OCI-LY3 (cell line): ENCODE data around the gene SORL1.

Experiments
- H2AFZ ChIP-seq: fragments of 200-600, 300-600 bp; shearing (Covaris generic); 2 replicates; pipeline ENCODE4 v1.6.0; 2014; ENCODE audit warnings: antibody characterized with exemption, low read depth, low read length
- H3K27ac ChIP-seq: fragments of 200-600, 300-600 bp; sonication (generic); 2 replicates; pipeline ENCODE4 v1.5.1; 2014; ENCODE audit warnings: mild to moderate bottlenecking, low read length, moderate library complexity, mixed read lengths
- H3K27me3 ChIP-seq: fragments of 200-600, 300-600 bp; sonication (generic); 2 replicates; pipeline ENCODE4 v1.6.1; 2014; ENCODE audit warnings: low read depth, low read length, mixed read lengths
- H3K36me3 ChIP-seq: fragments of 200-600, 300-600 bp; sonication (generic); replicated peaks from 2 replicates; pipeline ENCODE3; 2014; ENCODE audit warnings: low read depth, low read length, mixed read lengths
- H3K4me1 ChIP-seq: fragments of 300-600, 200-600 bp; sonication (generic); 2 replicates; pipeline ENCODE4 v1.6.1; 2014; ENCODE audit warnings: low read length, mixed read lengths
- H3K4me2 ChIP-seq: fragments of 200-600, 300-600 bp; sonication (generic); 2 replicates; pipeline ENCODE4 v1.6.1; 2014; ENCODE audit warnings: low read length, mixed read lengths
- H3K4me3 ChIP-seq: fragments of 300-600, 200-600 bp; sonication (generic); 2 replicates; pipeline ENCODE4 v1.5.1; 2014; ENCODE audit warnings: antibody characterized with exemption, mild to moderate bottlenecking, low read length, moderate library complexity
- H3K79me2 ChIP-seq: fragments of 300-600, 200-600 bp; shearing (Covaris generic); 2 replicates; pipeline ENCODE4 v1.6.1; 2014; ENCODE audit warnings: mild to moderate bottlenecking, low read length, mixed read lengths
- H3K9ac ChIP-seq: fragments of 300-600, 200-600 bp; shearing (Covaris generic); 2 replicates; pipeline ENCODE4 v1.6.0; 2014; ENCODE audit warnings: mild to moderate bottlenecking, low read length, moderate library complexity
- H3K9me3 ChIP-seq: fragments of 200-600, 300-600 bp; shearing (Covaris generic); 2 replicates; pipeline ENCODE4 v1.6.1; 2014; ENCODE audit warnings: low read length, mixed read lengths; ENCODE audit not compliant: insufficient read depth
- H4K20me1 ChIP-seq: fragments of 200-600, 300-600 bp; sonication (generic); 2 replicates; pipeline ENCODE4 v1.6.1; 2016; ENCODE audit warnings: low read length, mixed read lengths; ENCODE audit not compliant: insufficient read depth
- EZH2phosphoT487 ChIP-seq: fragments of 200-600 bp; shearing (Covaris generic); IDR thresholded peaks from 2 replicates; pipeline ENCODE4 v1.6.1; 2018; ENCODE audit warnings: antibody characterized with exemption, mixed run types, low read depth
- TF ChIP-seq, protein P1 (sequence below): fragments of 200-600, 300-600 bp; sonication (generic); IDR thresholded peaks from 2 replicates; pipeline ENCODE4 v1.5.1; 2014; ENCODE audit warnings: antibody characterized with exemption, low read length, low read depth

The SORL1 gene

GRCh38 chr11:121522043-121522941 lies 70.2 kb downstream of the SORL1 start:
- peaks cover 28% of the 10 kb centered on the region for H3K79me2 ChIP-seq
- no peak overlapping the region for H3K27ac ChIP-seq
- H3K27me3 ChIP-seq = no peaks in the 10 kb centered on the region

DNA sequence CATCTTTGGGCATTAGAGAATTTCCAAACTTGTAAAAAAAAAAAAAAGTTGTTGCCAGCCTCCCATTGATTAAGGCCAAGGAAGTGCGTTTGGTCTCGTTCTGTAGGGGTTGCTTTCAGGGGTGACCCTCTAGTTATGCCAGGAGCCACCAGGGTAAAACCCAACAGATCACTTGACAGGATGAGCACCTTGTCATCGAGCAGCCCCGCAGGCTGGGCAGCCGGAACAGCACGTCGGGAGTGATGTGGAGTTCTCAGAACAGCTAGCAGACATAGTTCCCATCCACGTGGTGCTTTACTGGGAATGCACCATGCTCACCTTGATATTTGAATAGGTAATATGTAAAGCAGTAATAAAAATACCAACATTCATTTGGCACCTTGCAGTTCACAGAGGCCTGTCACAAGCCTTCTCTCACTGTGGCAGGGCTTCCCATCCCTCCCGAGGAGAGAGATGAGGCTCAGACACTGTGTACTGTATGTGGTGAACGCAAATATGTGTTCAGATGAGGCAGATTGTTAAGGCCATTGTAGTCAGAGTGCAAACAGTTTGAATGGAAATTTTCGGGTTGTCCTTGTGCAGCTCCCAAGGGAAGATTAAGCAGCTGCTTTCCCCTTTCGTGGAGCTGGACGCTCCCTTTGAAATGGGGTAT lies 71.6 kb downstream of the SORL1 start:
- no peak overlapping the region for H3K4me2 ChIP-seq
- H3K4me3 ChIP-seq = no peak overlapping the region
- peaks cover 3% of the 10 kb centered on the region; the same call in 1 of the 2 replicates for H3K4me1 ChIP-seq
- peaks cover 23% of the 10 kb centered on the region for H3K79me2 ChIP-seq
- no peak overlapping the region for H3K9ac ChIP-seq
- no peak overlapping the region for H2AFZ ChIP-seq
- H3K36me3 ChIP-seq = peaks cover 83% of the 10 kb centered on the region
- H3K9me3 ChIP-seq = peaks cover 9% of the 10 kb centered on the region; the same call in 1 of the 2 replicates
- H4K20me1 ChIP-seq = peaks cover 27% of the 10 kb centered on the region
- no peak overlapping the region for H3K27ac ChIP-seq
- H3K27me3 ChIP-seq = no peaks in the 10 kb centered on the region
- TF ChIP-seq EZH2phosphoT487 = no peak
- TF ChIP-seq, protein P1, sequence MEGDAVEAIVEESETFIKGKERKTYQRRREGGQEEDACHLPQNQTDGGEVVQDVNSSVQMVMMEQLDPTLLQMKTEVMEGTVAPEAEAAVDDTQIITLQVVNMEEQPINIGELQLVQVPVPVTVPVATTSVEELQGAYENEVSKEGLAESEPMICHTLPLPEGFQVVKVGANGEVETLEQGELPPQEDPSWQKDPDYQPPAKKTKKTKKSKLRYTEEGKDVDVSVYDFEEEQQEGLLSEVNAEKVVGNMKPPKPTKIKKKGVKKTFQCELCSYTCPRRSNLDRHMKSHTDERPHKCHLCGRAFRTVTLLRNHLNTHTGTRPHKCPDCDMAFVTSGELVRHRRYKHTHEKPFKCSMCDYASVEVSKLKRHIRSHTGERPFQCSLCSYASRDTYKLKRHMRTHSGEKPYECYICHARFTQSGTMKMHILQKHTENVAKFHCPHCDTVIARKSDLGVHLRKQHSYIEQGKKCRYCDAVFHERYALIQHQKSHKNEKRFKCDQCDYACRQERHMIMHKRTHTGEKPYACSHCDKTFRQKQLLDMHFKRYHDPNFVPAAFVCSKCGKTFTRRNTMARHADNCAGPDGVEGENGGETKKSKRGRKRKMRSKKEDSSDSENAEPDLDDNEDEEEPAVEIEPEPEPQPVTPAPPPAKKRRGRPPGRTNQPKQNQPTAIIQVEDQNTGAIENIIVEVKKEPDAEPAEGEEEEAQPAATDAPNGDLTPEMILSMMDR = no peak

More at GRCh38 chr11:121522043-121522941, 70.2 kb downstream of the SORL1 start:
- no peak overlapping the region for H3K4me2 ChIP-seq
- TF ChIP-seq, protein P1 = no peak
- no peak for TF ChIP-seq EZH2phosphoT487
- peaks cover 3% of the 10 kb centered on the region; the same call in 1 of the 2 replicates for H3K4me1 ChIP-seq
- H3K9ac ChIP-seq = no peak overlapping the region
- H3K4me3 ChIP-seq = no peak overlapping the region
- no peak overlapping the region for H2AFZ ChIP-seq
- peaks cover 41% of the 10 kb centered on the region for H4K20me1 ChIP-seq
- peaks cover 84% of the 10 kb centered on the region for H3K36me3 ChIP-seq
- H3K9me3 ChIP-seq = peaks cover 9% of the 10 kb centered on the region; the same call in 1 of the 2 replicates

- peaks cover 23% of the 10 kb centered on the region for H3K79me2 ChIP-seq
- H3K4me3 ChIP-seq = no peak overlapping the region
- no peaks in the 10 kb centered on the region for H3K27me3 ChIP-seq
- H3K27ac ChIP-seq = no peak overlapping the region
- H3K4me1 ChIP-seq = peaks cover 3% of the 10 kb centered on the region; the same call in 1 of the 2 replicates
- no peak overlapping the region for H2AFZ ChIP-seq
- peaks cover 9% of the 10 kb centered on the region; the same call in 1 of the 2 replicates for H3K9me3 ChIP-seq
- peaks cover 24% of the 10 kb centered on the region for H4K20me1 ChIP-seq
- H3K4me2 ChIP-seq = no peak overlapping the region
- peaks cover 87% of the 10 kb centered on the region for H3K36me3 ChIP-seq
- no peak for TF ChIP-seq EZH2phosphoT487
- TF ChIP-seq, protein P1 = no peak
- H3K9ac ChIP-seq = no peak overlapping the region
Measured at GRCh38 chr11:121524233-121524631, 72.1 kb downstream of the SORL1 start.

- H4K20me1 ChIP-seq = peaks cover 20% of the 10 kb centered on the region; the same call in 1 of the 2 replicates
- H3K27ac ChIP-seq = no peak overlapping the region
- TF ChIP-seq, protein P1 = no peak
- TF ChIP-seq EZH2phosphoT487 = no peak
- peaks cover 90% of the 10 kb centered on the region for H3K36me3 ChIP-seq
- peaks cover 23% of the 10 kb centered on the region; the same call in 1 of the 2 replicates for H3K79me2 ChIP-seq
- H3K4me2 ChIP-seq = no peak overlapping the region
- H3K4me1 ChIP-seq = peaks cover 3% of the 10 kb centered on the region; the same call in 1 of the 2 replicates
- H3K4me3 ChIP-seq = no peak overlapping the region
- peaks cover 15% of the 10 kb centered on the region; the same call in 1 of the 2 replicates for H3K9me3 ChIP-seq
- H3K9ac ChIP-seq = no peak overlapping the region
- no peaks in the 10 kb centered on the region for H3K27me3 ChIP-seq
- H2AFZ ChIP-seq = no peak overlapping the region
Measured at GRCh38 chr11:121525376-121525775, 73.3 kb downstream of the SORL1 start.
